ENCODE data around the gene AGFG1.
"Not testable (repeated sequence)": the region's sequence is repeated elsewhere in the genome, so short reads cannot be mapped to it uniquely, and the experiment has no call there.

Gene AGFG1

GRCh38 chr2:227545990-227546389, 74.0 kb downstream of the AGFG1 start:
- no peak for DNase-seq

- no peak for DNase-seq
Observed at GRCh38 chr2:227551836-227552235, 79.9 kb downstream of the AGFG1 start.

GRCh38 chr2:227562581-227562980, 90.6 kb downstream of the AGFG1 start:
- DNase-seq: no peak

GRCh38 chr2:227565080-227565479, 93.1 kb downstream of the AGFG1 start:
- DNase-seq: no peak

- no peak for DNase-seq
Observed at GRCh38 chr2:227566012-227566411, 94.1 kb downstream of the AGFG1 start.

- no peak for DNase-seq
Observed at GRCh38 chr2:227568852-227569169, 96.9 kb downstream of the AGFG1 start.

GRCh38 chr2:227570615-227571014, 98.7 kb downstream of the AGFG1 start:
- DNase-seq: no peak

DNA sequence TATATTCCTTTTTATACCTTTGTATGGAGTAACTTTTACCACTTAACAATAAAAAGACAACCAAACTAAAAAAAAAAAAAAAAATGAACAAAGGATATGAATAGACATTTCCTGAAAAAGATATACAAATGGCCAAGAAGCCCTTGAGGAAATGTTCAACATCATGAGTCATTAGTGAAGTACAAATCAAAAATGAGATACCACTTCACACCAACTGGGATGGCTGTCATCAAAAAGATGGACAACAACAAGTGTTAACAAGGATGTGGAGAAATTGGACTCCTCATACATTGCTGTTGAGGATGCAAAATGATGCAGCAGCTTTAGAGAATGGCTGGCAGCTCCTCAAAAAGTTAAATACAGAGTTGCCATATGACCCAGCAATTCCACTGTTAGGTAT, 104.2 kb downstream of the AGFG1 start:
- no peak for DNase-seq

DNA sequence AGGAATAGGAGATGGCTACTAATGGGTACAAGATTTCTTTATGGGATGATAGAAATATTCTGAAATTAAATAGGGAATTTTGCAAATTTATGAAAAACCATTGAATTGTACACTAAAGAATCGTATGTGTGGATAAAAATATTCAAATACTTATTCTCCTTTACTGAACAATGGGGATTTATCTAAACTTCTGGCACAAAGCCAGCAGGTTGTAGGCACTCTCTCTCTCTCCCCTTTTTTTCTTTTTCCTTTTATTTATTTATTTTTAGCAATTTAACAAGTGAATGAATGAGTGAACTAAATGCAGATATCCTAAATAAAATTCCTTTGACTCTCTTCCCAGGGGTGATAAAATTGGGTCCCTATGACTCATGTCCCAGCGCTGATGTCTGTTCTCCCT, 104.9 kb downstream of the AGFG1 start:
- DNase-seq: no peak

DNA sequence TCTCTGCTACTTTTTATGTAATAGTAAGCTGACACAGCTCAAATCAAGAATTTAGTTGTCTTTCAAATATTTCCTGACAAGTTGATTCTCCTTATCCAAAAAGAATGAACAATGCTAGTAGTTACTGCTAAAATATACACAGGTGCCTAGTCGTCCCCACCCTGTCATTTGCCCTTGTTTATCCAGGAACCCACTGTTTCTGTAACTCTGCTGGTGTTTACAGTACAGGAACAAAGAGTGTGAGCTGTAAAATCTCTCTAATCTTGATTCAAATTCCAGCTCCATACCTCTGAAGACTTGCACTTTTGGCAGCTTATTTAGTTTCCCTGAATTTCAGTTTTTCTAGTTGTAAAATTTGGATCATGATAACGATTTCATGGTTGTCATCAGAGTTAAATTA, 105.6 kb downstream of the AGFG1 start:
- DNase-seq: no peak

- DNase-seq: no peak
Observed at GRCh38 chr2:227578642-227579041, 106.7 kb downstream of the AGFG1 start.

- DNase-seq: no peak
Observed at GRCh38 chr2:227579791-227580190, 107.8 kb downstream of the AGFG1 start.

DNA sequence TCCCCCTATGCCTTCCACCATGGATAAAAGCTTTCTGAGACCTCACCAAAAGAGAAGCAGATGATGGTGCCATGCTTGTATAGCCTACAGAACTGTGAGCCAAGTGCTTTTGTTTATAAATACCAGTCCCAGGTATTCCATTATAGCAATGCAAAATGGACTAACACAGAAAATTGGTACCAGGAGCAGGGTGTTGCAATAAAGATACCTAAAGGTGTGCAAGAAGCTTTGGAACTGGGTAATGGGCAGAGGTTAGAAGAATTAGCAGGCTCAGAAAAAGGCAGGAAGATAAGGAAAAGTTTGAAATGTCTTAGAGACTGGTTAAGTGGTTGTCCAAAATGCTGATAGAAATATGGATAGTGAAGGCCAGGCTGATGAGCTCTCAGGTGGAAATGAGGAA, 110.4 kb downstream of the AGFG1 start:
- no peak for DNase-seq

DNA sequence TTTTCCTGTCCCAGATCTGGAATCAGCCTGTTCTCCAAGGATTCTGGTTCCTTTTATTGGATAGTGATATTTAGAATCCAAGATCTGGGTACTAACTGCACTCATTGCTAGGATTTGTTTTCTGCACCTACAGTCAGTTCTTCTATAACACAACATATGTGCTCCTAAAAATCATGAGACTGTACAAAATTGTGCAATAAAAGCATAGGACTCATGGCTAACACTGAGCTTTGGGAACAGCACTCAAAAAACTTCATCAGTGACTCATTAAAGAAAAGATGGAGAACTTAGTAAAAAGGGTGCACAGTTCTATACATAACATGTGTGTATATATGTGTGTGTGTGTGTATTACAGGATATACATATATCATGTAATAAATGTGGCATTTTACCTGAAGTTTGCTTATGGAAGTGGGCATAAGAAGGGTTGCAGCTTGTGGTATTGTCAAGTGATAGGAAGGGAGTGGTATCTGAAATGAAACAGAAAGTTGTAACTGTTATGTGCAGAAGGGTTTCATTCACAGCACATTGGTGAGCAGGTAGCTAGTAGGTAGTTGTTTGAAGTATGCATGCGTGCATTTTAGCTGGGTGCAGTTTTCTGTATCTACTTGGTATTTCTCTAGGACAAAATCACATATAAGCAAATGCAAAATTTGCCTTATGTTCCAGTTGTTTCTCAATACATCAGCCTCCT, 120.9 kb downstream of the AGFG1 start:
- DNase-seq: no peak

- DNase-seq: no peak
Observed at GRCh38 chr2:227595797-227596196, 123.8 kb downstream of the AGFG1 start.

DNA sequence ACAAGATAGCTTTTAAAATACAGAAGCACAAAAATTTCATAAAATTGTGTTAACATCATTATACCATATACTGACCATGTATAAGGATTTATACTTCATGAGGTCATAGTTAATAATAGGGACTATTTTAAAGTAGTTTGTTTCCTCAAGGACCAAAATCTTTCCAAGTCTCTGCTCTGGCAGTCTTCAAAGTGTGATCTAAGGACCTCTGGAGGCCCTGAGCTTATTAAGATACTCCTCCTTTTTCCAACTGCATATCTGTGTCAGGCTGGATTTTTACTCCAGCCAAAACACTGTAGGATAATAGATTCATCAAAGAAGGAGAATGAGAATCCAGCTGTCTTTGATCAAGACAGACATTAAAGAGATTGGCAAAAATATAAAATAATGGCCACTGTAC, 125.1 kb downstream of the AGFG1 start:
- DNase-seq: no peak

GRCh38 chr2:227597998-227598397, 126.0 kb downstream of the AGFG1 start:
- no peak for DNase-seq

GRCh38 chr2:227598835-227599503, 127.0 kb downstream of the AGFG1 start, which contains the start of gene SCYGR2:
TSS of gene SCYGR2 (plus strand) at chr2:227598893. CDS start at chr2:227598893, 0 bp downstream.
- DNase-seq: not testable (repeated sequence)

DNA sequence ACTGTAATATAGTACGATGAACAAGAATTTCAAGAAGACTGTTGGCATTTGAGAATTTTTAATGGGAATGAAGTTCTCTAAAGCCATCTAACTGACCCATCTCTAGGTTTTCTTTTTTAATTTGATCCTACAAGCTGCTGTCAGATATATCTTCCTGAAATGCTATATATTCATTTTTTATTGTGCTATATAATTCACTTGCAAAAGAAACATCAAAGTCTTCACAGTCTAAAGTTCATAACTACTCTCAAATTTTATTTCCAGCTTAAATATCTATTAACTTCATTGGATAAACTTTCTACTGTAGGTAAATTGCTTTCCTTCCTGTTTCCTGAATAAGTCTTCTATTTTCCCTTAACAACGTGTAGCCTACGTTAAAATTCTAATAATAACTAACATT, 130.4 kb downstream of the AGFG1 start:
- no peak for DNase-seq

- no peak for DNase-seq
Observed at GRCh38 chr2:227606476-227606875, 134.5 kb downstream of the AGFG1 start.

DNA sequence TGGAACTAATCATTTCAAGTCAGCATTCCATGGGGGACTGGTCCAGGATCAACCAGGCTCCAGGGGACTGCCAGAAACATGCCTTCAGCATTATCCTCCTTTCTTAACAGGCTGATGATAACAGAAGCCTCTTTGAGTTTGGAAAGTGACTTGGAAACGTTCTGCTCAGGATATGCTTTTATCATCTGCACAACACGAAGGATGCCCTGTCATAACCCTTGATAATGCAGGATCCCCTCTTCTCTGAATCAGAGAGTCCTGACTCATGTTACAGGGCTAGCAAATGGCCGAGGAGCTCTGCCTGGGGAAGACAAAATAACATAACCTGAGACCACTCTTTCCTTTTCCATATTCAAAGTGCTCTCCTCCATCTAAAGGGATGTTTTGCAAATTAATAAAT, 136.0 kb downstream of the AGFG1 start:
- DNase-seq: no peak

GRCh38 chr2:227608561-227609338, 136.8 kb downstream of the AGFG1 start:
- no peak for DNase-seq

DNA sequence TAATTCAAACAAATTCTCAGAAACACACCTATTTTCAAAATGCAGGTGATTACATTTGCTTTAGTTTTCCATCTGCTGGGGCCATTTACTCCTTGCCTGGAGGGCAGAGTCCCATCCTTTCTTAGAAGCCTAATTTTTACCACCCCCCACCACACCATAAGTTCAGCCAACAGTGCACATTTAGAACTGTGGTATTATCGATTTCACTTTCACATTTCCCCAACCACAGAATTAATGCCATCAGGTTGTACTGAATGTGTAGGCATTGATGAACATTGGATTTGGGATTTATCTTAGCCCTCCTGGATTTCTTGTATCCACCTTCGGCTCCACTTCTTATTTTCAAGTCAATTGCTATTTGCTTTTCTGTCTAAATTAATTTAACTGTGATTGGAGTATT, 138.2 kb downstream of the AGFG1 start:
- DNase-seq: no peak
